NCI-H1694 treated with DMSO at 0.1 percent for 48 hours (cell line): ENCODE data around the gene FASTK.

Experiments
- DNase-seq: peaks from one replicate; lab custom pipeline; 2025; lab: John Stamatoyannopoulos, UW

Gene FASTK, protein sequence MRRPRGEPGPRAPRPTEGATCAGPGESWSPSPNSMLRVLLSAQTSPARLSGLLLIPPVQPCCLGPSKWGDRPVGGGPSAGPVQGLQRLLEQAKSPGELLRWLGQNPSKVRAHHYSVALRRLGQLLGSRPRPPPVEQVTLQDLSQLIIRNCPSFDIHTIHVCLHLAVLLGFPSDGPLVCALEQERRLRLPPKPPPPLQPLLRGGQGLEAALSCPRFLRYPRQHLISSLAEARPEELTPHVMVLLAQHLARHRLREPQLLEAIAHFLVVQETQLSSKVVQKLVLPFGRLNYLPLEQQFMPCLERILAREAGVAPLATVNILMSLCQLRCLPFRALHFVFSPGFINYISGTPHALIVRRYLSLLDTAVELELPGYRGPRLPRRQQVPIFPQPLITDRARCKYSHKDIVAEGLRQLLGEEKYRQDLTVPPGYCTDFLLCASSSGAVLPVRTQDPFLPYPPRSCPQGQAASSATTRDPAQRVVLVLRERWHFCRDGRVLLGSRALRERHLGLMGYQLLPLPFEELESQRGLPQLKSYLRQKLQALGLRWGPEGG

DNA sequence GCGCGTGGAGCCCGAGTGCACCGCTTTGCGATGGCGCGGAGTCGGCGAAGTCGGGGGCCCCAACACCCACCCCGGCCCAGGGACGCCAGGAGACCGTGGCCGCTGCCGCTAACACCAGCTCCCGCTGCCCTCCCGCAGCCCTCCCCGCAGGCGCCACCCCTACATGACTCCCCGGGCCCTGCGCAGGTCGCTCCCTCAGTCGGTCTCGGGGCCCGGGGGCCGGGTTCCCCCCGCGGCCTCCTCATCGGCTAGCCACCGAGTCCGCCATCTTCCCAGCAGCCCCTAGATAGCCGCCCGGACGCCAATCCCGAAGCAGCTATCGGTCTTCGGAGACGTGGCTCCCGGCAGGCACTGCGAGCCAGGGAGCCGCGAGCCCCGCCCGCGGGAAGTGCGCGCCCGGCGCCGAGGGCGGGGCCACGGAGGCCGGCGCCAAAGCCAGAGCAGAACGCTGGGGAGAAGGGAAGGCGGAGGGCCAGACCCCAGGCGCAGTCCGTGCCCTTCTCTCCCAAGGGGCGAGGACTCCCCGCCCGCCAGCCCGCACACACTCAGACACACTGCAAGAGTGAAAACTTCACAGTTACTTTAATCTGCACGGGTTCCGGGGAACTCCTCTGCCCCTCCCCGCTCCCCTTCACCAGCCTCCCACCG, at the start of gene FASTK:
TSS of gene FASTK (minus strand) at position 288 of the 648 bp plus-strand sequence. CDS start at position 245, 43 bp downstream.
- peak; percentile 88 for DNase-seq

- DNase-seq = no peak
These were observed 49.5 kb upstream of the FASTK start for GRCh38 chr7:151129960-151130591.

GRCh38 chr7:151129117-151129959, 48.7 kb upstream of the FASTK start:
- DNase-seq = no peak

GRCh38 chr7:151128716-151129115, 48.1 kb upstream of the FASTK start:
- DNase-seq = no peak

- DNase-seq = no peak
These were observed 47.5 kb upstream of the FASTK start for GRCh38 chr7:151128144-151128543.

GRCh38 chr7:151126491-151127137, 46.0 kb upstream of the FASTK start:
- no peak for DNase-seq

DNA sequence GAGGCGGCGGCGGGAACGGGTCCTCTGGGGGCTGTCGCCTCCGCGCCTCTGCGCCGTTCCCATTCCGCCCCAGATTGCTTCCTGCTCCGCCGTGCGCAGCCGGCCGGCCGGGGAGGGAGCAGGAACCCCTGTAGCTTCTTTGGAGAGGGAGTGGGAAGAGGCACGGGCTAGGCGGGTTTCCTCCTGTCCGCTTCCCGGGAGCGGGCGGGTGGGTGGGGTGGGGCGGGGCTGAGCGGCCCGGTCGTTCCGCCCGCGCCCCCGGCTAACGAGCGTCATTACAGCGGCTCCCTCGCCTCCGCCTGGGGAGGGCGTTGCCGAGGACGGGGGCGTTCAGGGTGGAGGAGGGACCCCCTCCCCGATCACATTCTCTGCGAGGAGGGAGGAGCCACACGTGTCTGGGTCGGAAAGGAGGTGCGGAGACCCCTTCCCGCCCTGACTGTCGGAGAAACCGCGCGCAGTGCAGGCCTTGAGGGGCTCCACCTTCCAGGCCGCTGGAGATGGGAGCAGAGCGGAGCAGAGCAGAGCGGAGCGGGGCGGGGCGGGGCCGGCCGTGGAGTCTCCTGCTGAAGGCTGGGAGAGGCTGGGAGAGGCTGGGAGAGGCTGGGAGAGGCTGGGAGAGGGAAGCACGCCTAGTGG, 45.4 kb upstream of the FASTK start:
- no peak for DNase-seq

DNA sequence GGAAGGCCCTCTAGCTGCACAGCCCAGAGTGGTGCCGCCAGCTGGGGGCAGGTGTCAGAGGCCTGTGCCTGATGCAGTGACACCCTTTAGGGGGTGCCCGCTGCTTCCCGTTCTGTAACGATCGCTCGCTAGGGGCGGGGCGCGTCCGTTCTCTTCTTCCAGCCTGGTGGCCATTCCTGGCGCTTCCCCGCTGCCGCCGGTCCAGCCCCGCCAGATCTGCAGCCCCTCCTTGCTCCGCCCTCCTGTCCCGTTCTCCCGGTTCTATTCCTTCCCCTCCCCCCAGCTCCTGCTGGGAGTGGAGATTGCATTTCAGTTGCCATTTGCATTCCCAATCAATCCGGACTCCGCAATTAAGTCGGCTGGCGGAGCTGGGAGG, 44.8 kb upstream of the FASTK start:
- DNase-seq = no peak

DNA sequence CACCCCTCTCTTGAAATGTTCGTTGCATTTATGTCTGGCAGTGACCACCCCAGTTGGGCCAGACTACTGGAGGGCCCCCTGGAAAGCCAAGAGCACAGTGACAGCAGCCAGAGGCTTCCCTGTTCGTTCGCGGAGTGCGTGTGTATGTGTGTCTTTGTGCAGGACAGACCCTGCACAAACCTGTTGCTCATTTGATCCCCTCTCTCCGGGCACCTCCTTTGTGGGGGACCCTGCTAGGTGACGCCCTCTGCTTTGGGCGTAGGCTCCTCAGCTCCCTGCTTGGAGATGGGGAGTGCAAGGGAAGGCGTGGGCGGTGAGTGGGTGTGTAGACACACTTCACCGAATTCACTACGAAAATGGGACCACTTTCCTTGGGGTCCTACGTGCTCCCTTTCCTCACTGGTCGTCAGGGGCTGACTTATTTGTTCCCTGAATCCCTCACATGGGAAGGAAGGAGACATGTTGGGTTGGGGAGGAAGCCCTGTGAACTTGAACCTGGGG, 44.3 kb upstream of the FASTK start:
- no peak for DNase-seq

- no peak for DNase-seq
These were observed 43.9 kb upstream of the FASTK start for GRCh38 chr7:151124481-151124880.

GRCh38 chr7:151123822-151124464, 43.3 kb upstream of the FASTK start:
- peak; percentile 66 for DNase-seq

DNA sequence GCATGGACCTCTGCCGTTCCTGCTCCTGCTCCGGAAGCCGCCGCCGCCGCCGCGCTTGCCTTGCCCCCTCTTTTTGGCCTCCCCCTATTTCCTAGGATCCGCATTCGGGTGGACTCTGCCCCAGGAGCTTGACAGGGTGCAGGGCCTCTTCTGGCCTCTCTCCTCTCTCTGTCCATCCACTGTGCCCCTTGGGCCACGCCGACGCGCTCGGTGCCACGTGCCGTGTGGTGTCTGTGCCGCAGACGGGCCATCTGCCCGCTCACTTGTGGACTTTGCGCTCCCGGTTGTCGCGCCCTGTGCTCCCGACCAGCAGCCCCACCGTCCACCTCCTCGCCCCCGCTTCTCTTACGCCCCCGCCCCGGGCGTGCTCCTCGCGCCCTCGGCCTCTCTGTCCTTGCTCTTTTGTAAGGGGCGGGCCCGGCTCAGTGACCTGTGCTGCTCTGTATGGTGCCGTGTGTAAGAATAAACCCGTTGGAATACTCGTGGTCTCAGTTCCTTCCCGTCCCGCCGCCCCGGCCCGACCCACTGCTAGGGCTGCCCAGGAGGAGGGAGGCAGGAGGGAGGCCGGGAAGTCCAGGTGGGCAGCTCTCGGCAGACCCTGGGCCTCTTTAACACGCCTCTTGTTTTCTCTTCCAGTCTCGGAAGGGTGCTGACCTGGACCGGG, 42.7 kb upstream of the FASTK start:
- no peak for DNase-seq

GRCh38 chr7:151122796-151123157, 42.2 kb upstream of the FASTK start:
- DNase-seq = no peak

- DNase-seq = no peak
These were observed 41.7 kb upstream of the FASTK start for GRCh38 chr7:151122276-151122675.

DNA sequence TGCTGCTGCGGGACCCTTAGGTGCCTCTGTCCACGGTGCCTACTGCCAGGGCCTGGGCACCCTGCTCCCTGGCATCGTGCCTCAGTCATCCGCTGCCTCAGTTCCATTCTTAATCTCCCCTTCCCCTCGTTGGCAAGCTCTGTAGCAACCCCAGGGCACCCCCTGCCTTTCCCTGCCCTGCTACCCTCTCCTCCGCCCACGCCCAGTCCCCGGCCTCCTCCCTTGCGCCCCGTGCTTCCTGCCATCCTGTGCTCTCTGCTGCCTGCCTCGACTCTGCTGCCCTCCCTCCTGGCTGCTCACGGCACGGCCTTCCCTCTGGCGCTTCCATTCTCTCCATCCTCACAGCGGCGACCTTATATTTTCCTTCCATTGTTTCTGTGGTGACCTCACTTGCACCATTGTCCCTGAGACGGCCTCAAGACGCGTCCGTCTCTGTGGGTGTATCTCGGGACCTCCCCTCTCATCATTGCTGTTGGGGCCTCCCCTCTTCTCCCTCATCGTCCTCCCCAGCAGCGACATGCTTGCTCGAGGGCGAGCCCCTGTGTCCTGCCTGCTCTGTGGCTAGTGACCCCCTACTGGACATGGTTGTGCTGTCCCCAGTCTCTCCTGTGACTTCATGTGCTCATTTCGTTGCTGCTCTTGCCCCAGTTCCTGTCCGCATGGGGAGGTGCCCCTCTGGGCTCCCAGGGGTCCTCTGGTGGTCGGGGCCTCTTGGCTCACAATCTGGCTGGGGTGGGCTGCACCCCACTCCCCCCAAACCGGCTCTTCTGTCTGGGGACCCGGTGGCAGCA, 41.0 kb upstream of the FASTK start:
- no peak for DNase-seq

DNA sequence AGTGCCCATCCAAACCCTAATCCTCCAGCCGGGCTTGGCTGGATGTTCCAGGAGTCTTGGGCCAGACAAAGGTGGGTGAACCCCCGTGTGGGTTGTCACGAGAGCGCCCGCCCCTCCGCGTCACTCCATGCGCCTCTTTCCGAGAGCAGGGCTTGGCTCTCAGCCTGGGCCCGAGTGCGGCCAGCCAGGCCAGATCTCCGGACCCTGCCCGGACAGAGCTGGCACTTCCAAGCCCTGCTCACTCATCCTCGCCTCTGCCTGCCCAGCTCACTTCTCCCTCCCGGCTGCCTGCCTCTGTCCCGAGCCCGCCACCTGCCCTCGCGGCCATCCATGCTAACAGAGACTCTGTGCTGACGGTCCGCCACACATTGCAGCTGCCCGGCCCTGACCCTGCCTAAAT, 40.3 kb upstream of the FASTK start:
- DNase-seq = no peak

DNA sequence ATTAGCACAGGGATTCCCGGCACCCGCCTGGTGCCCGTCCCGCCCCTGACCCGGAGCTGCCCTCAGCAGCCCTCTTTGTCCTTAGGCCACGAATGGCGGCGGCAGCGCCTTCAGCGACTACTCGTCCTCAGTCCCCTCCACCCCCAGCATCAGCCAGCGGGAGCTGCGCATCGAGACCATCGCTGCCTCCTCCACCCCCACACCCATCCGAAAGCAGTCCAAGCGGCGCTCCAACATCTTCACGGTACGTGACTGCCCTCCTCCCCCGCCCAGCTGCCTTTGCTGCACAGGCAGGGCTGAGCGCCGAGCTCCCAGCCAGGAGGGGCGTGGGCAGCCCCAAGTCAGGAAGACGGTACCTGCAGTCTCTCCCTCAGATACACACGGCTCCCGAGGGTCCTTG, 39.3 kb upstream of the FASTK start:
- no peak for DNase-seq

DNA sequence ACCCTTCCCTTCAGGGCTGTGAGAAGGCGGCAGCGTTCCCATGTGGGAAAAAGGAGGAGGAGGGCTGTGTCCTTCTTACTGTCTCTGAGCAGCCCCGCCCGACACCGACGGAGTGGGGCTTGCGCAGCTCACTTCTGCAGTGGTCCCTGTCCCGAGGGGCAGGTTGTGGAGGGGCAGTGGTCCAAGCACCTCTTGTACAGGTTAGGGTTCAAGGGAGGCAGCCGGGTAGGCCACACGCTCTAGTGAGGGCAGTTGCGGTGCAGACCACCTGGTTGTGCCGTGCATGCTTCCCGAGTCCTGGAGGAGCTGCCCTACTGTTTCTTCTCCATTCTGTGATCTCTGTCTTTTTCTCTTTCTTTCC, 38.4 kb upstream of the FASTK start:
- DNase-seq = no peak
